Fibroblast of lung (primary cell): ENCODE data around the gene CFAP58. TPM values are rescaled to one million over a fixed set of nuclear protein-coding genes. Genes with fewer than 3 reads are reported as not detected.

Experiments
- DNase-seq, 2 donors: peaks; one replicate each; pipeline versions ENCODE4 v3.0.0 to v3.0.0-alpha.2; 2010; ENCODE audit warnings: low read depth in 2 of 2
- H2AFZ ChIP-seq: 2 replicates; pipeline ENCODE4 v1.5.1; 2012; ENCODE audit warnings: low read length, control low read depth, inconsistent platforms
- H3K27ac ChIP-seq: 2 replicates; pipeline ENCODE4 v1.5.1; 2011; ENCODE audit warnings: low read length, control low read depth; ENCODE audit not compliant: insufficient read depth
- H3K27me3 ChIP-seq: 2 replicates; pipeline ENCODE4 v1.5.1; 2011; ENCODE audit warnings: mild to moderate bottlenecking, low read length; ENCODE audit not compliant: control insufficient read depth, insufficient read depth
- H3K36me3 ChIP-seq: 2 replicates; pipeline ENCODE4 v1.5.1; 2011; ENCODE audit warnings: low read length; ENCODE audit not compliant: control insufficient read depth, insufficient read depth
- H3K4me1 ChIP-seq: 2 replicates; pipeline ENCODE4 v1.5.1; 2011; ENCODE audit warnings: low read length; ENCODE audit not compliant: control insufficient read depth, insufficient read depth; ENCODE audit errors: extremely low read depth
- H3K4me2 ChIP-seq: 2 replicates; pipeline ENCODE4 v1.5.1; 2011; ENCODE audit warnings: low read length, control low read depth; ENCODE audit not compliant: insufficient read depth; ENCODE audit errors: extremely low read depth
- H3K4me3 ChIP-seq, 4 experiments: fragments of 200-600 bp in 1 of 4; sonication (generic) in 1 of 4; replicated peaks in 1 of 4; 2 replicates each; pipeline ENCODE4 v1.5.1; 2011 to 2016; ENCODE audit warnings: low read length in 4 of 4, low read depth in 3 of 4, mild to moderate bottlenecking in 3 of 4, control low read depth in 2 of 4, inconsistent platforms in 1 of 4, mixed read lengths in 1 of 4; ENCODE audit not compliant: insufficient read depth in 1 of 4; ENCODE audit errors: control extremely low read depth in 1 of 4
- H3K79me2 ChIP-seq: 2 replicates; pipeline ENCODE4 v1.5.1; 2012; ENCODE audit warnings: mild to moderate bottlenecking, low read length, inconsistent platforms; ENCODE audit not compliant: control insufficient read depth, insufficient read depth
- H3K9ac ChIP-seq: 2 replicates; pipeline ENCODE4 v1.5.1; 2011; ENCODE audit warnings: mild to moderate bottlenecking, low read length, control low read depth; ENCODE audit not compliant: insufficient read depth
- H3K9me3 ChIP-seq: 2 replicates; pipeline ENCODE4 v1.5.1; 2012; ENCODE audit warnings: low read depth, low read length; ENCODE audit not compliant: control insufficient read depth, insufficient read depth
- H4K20me1 ChIP-seq: 2 replicates; pipeline ENCODE4 v1.5.1; 2011; ENCODE audit warnings: low read length; ENCODE audit not compliant: control insufficient read depth, insufficient read depth; ENCODE audit errors: extremely low read depth
- EZH2 ChIP-seq: IDR thresholded peaks from 2 replicates; pipeline ENCODE4 v1.5.1; 2012; ENCODE audit warnings: low read length, control low read depth, mild to moderate bottlenecking; ENCODE audit errors: missing control alignments
- polyA plus RNA-seq, 2 donors: library from polyadenylated mRNA; depleted of rRNA in 1 of 2; stranded (reverse) in 1 of 2; unstranded in 1 of 2; fragments of >200 nt; gene quantifications; 2 replicates each; pipeline ENCODE4 v1.2.1, GENCODE V29; 2011 to 2012; ENCODE audit warnings: missing spikeins in 1 of 2
- total RNA-seq: library from RNA; depleted of rRNA; stranded (reverse); fragments of >200 nt; gene quantifications from 2 replicates; pipeline ENCODE4 v1.2.1, GENCODE V29; 2014
- TF ChIP-seq, protein P1 (sequence below), 2 donors: IDR thresholded peaks in 1 of 2; conservative IDR thresholded peaks in 1 of 2; 1 replicate in 1 of 2; 2 replicates in 1 of 2; pipeline ENCODE4 v1.5.1; 2011 to 2012; ENCODE audit warnings: low read length in 2 of 2, control low read depth in 1 of 2, inconsistent platforms in 1 of 2, low read depth in 1 of 2, mild to moderate bottlenecking in 1 of 2

The CFAP58 gene
- total and polyA plus RNA-seq, 2 donors (not counting 1 experiment from before 2014, with no cell fraction given): 0.33 to 0.42 TPM

DNA sequence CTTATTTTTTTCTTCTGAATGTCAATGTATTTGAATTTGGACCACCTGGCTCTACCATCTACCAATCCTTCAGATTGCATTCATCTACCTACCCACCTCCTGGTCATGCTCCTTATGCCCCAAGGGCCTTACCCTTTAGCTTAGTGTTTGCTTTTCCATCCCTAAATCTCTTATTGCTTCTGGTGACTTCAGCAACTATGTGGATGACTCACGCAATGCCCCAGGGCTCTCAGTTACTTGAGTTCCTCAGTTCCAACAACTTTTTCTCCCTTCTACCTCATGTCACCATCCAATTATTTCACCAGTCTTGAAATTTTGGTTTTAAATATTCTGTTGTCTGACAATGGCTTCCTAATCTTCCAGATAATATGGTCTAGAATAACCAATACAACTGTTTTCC is 118.9 kb downstream of the CFAP58 start:
- H3K4me2 ChIP-seq: no peak overlapping the region
- no peak for TF ChIP-seq EZH2
- TF ChIP-seq, protein P1, sequence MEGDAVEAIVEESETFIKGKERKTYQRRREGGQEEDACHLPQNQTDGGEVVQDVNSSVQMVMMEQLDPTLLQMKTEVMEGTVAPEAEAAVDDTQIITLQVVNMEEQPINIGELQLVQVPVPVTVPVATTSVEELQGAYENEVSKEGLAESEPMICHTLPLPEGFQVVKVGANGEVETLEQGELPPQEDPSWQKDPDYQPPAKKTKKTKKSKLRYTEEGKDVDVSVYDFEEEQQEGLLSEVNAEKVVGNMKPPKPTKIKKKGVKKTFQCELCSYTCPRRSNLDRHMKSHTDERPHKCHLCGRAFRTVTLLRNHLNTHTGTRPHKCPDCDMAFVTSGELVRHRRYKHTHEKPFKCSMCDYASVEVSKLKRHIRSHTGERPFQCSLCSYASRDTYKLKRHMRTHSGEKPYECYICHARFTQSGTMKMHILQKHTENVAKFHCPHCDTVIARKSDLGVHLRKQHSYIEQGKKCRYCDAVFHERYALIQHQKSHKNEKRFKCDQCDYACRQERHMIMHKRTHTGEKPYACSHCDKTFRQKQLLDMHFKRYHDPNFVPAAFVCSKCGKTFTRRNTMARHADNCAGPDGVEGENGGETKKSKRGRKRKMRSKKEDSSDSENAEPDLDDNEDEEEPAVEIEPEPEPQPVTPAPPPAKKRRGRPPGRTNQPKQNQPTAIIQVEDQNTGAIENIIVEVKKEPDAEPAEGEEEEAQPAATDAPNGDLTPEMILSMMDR (conservative IDR thresholded peaks at IDR 0.05 in 1 of 2, IDR thresholded peaks at IDR 0.05 in 1 of 2; ENCODE audit: low read depth in 1 of 2, low read length in 2 of 2): no peak
- peak in 1 of 2 donors; percentile 8 for DNase-seq

GRCh38 chr10:104472957-104473745 is 119.5 kb downstream of the CFAP58 start:
- Histone ChIP-seq H3K27me3 (no peaks in the 10 kb centered on the region), H3K4me2 (no peak overlapping the region), H3K36me3 (no peaks in the 10 kb centered on the region), H3K9ac (no peak overlapping the region), H4K20me1 (no peaks in the 10 kb centered on the region), H3K79me2 (no peaks in the 10 kb centered on the region), H3K27ac (no peak overlapping the region), H3K4me1 (no peaks in the 10 kb centered on the region), H2AFZ (no peak overlapping the region), H3K4me3 (no peak overlapping the region), H3K9me3 (no peaks in the 10 kb centered on the region)
- peak in 1 of 2 donors; percentile 9 for DNase-seq
- no peak for TF ChIP-seq EZH2
- TF ChIP-seq, protein P1 (conservative IDR thresholded peaks at IDR 0.05 in 1 of 2, IDR thresholded peaks at IDR 0.05 in 1 of 2; ENCODE audit: low read depth in 1 of 2, low read length in 2 of 2): no peak

More for the DNA sequence above, 118.9 kb downstream of the CFAP58 start:
- no peak overlapping the region for H3K4me3 ChIP-seq
- H3K27me3 ChIP-seq: no peaks in the 10 kb centered on the region
- H3K79me2 ChIP-seq: no peaks in the 10 kb centered on the region
- no peaks in the 10 kb centered on the region for H3K4me1 ChIP-seq
- H3K9ac ChIP-seq: no peak overlapping the region
- H2AFZ ChIP-seq: no peak overlapping the region
- H3K9me3 ChIP-seq: no peaks in the 10 kb centered on the region
- H4K20me1 ChIP-seq: no peaks in the 10 kb centered on the region
- no peak overlapping the region for H3K27ac ChIP-seq
- H3K36me3 ChIP-seq: no peaks in the 10 kb centered on the region

- no peak for TF ChIP-seq EZH2
- TF ChIP-seq, protein P1 (conservative IDR thresholded peaks at IDR 0.05 in 1 of 2, IDR thresholded peaks at IDR 0.05 in 1 of 2; ENCODE audit: low read depth in 1 of 2, low read length in 2 of 2): no peak
- Histone ChIP-seq H3K4me2 (no peak overlapping the region), H3K9ac (no peak overlapping the region), H2AFZ (no peak overlapping the region), H3K36me3 (no peaks in the 10 kb centered on the region), H3K79me2 (no peaks in the 10 kb centered on the region), H3K27me3 (no peaks in the 10 kb centered on the region), H4K20me1 (no peaks in the 10 kb centered on the region), H3K9me3 (no peaks in the 10 kb centered on the region), H3K27ac (no peak overlapping the region), H3K4me1 (no peaks in the 10 kb centered on the region), H3K4me3 (no peak overlapping the region)
- DNase-seq: peak in 1 of 2 donors; percentile 27
Measured at GRCh38 chr10:104478380-104478779, 124.7 kb downstream of the CFAP58 start.
